ENCODE data around the gene ZSCAN12. TPM values are rescaled to one million over a fixed set of nuclear protein-coding genes. Genes with fewer than 3 reads are reported as not detected.

The ZSCAN12 gene
- total RNA-seq, 1 experiment from 2014 or later, result 12.6 TPM

DNA sequence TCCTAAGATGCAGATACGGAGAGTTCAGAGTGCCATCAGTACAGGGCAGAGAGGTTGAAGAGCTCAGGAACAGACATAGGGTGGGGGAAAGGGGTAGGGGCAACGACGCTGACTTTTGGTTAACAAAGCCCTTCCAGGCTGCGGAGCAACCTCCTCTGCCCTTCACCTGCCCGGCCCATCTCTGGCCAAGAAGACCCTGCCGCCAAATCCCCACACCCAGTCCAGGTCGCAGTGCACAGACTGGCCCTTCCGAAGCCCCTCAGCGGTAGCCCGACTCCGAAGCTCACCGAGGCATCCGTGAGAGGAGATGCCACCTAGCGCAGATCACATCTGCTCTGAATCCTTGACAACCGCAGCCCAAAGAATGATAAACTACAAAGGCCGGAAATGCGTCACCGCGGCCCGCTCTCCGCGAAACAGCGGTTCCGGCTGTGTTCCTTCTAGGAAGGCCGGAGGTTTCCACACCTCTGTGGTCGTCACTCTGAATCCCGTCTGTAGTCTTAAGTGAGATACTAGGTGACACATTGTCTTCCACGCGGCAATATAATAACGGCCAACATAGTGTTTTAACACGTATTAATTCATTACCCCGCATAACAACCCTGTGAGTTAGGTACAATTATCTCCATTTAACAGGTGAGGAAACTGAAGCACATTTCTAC, 43.7 kb upstream of the ZSCAN12 start, which contains the start of gene ZSCAN23:
Gene ZSCAN23 (minus strand): TSS at position 380 of the 662 bp plus-strand sequence. CDS start 7,225 bp downstream, outside the sequence.
- H3K23me2 ChIP-seq (ENCODE audit: insufficient read length, low read depth, low read length, poor library complexity, severe bottlenecking), result peaks cover 10% of the 10 kb centered on the region
- H3T11ph ChIP-seq (ENCODE audit: low read length), result no peak within 1 kb of the TSS
- H3K9me3 ChIP-seq (ENCODE audit: control insufficient read depth, low read depth, low read length), result no peaks in the 10 kb centered on the region
- H3K27ac ChIP-seq (ENCODE audit: insufficient read length, low read depth, low read length), result peak within 1 kb of the TSS; percentile 16
- no peaks in the 10 kb centered on the region for H3K27me3 ChIP-seq (ENCODE audit: insufficient read depth, low read length)
- peaks cover 3% of the 10 kb centered on the region for H3K79me1 ChIP-seq (ENCODE audit: insufficient read depth, low read depth, low read length, poor library complexity, severe bottlenecking)
- no peak within 1 kb of the TSS for H2AK5ac ChIP-seq (ENCODE audit: insufficient read length, low read length)
- H3K9ac ChIP-seq (ENCODE audit: extremely low read depth, insufficient read length, low read length), result peak within 1 kb of the TSS; percentile 85
- H3K4me1 ChIP-seq (ENCODE audit: insufficient read depth, low read length), result peaks cover 3% of the 10 kb centered on the region
- Mint-ChIP-seq H3K4me3 (peak within 1 kb of the TSS; percentile 100), H3K4me1 (peaks cover 10 to 12% of the 10 kb centered on the region in 2 experiments), H3K36me3 (ENCODE audit: insufficient read depth in 1 of 3, low read depth in 3 of 3) (peaks cover 0 to 3% (median 0%) of the 10 kb centered on the region in 3 experiments; a peak in 4 of 7 replicates), H3K9me3 (peaks cover 3% of the 10 kb centered on the region in 2 experiments), H3K27me3 (ENCODE audit: low read depth) (no peaks in the 10 kb centered on the region), H3K27ac (peak within 1 kb of the TSS; percentile 98 to 100 (median 100))
- H2BK20ac ChIP-seq (ENCODE audit: low read depth, low read length, poor library complexity, severe bottlenecking), result no peak within 1 kb of the TSS
- no peaks in the 10 kb centered on the region for H3K79me2 ChIP-seq (ENCODE audit: insufficient read depth, low read length)
- TF ChIP-seq, protein P1, sequence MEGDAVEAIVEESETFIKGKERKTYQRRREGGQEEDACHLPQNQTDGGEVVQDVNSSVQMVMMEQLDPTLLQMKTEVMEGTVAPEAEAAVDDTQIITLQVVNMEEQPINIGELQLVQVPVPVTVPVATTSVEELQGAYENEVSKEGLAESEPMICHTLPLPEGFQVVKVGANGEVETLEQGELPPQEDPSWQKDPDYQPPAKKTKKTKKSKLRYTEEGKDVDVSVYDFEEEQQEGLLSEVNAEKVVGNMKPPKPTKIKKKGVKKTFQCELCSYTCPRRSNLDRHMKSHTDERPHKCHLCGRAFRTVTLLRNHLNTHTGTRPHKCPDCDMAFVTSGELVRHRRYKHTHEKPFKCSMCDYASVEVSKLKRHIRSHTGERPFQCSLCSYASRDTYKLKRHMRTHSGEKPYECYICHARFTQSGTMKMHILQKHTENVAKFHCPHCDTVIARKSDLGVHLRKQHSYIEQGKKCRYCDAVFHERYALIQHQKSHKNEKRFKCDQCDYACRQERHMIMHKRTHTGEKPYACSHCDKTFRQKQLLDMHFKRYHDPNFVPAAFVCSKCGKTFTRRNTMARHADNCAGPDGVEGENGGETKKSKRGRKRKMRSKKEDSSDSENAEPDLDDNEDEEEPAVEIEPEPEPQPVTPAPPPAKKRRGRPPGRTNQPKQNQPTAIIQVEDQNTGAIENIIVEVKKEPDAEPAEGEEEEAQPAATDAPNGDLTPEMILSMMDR (conservative IDR thresholded peaks at IDR 0.05), result no peak
- H4K20me1 ChIP-seq (ENCODE audit: control insufficient read depth, insufficient read depth, insufficient read length), result no peaks in the 10 kb centered on the region
- DNase-seq, result peak; percentile 90
- H2BK120ac ChIP-seq (ENCODE audit: low read depth, low read length, poor library complexity, severe bottlenecking), result no peak within 1 kb of the TSS
- no peak within 1 kb of the TSS; the same call in 1 of the 2 replicates for H3K4ac ChIP-seq (ENCODE audit: low read depth, low read length)
- no peak within 1 kb of the TSS for H4K5ac ChIP-seq (ENCODE audit: insufficient read length, low read depth, low read length)
- no peak within 1 kb of the TSS for H2BK15ac ChIP-seq (ENCODE audit: low read depth, low read length)
- no peak within 1 kb of the TSS for H2BK5ac ChIP-seq (ENCODE audit: insufficient read length, low read length)
- H3K18ac ChIP-seq (ENCODE audit: insufficient read length, low read depth, low read length), result peak within 1 kb of the TSS; percentile 95
- no peak within 1 kb of the TSS for H3K56ac ChIP-seq (ENCODE audit: insufficient read length, low read depth, low read length)
- H2BK12ac ChIP-seq (ENCODE audit: insufficient read length, low read depth, low read length), result no peak within 1 kb of the TSS
- no peak within 1 kb of the TSS for H3K23ac ChIP-seq (ENCODE audit: insufficient read length, low read depth, low read length)
- peak within 1 kb of the TSS; percentile 7 for H2AFZ ChIP-seq (ENCODE audit: low read length)
- peak within 1 kb of the TSS; percentile 97 for H3K14ac ChIP-seq (ENCODE audit: insufficient read depth, low read length)
- no peak within 1 kb of the TSS for H4K8ac ChIP-seq (replicated peaks; ENCODE audit: insufficient read length, low read depth, low read length)
- no CpG with 5 or more reads among the region's 32 CpGs for WGBS (ENCODE audit: extremely low coverage, insufficient read length, low lambda C conversion rate)
- H4K91ac ChIP-seq (ENCODE audit: insufficient read length, low read depth, low read length), result no peak within 1 kb of the TSS
- H3K4me2 ChIP-seq (ENCODE audit: insufficient read depth, insufficient read length, low read length), result peak within 1 kb of the TSS; percentile 75

Measured in H9 (cell line).